GM23338 (cell line): ENCODE measurements around the gene UBE2G2. TPM values are rescaled to one million over a fixed set of nuclear protein-coding genes. Genes with fewer than 3 reads are reported as not detected.

Source experiments
- ATAC-seq: fragments of 200-7000 bp; cut with Tn5 transposase; 3 replicates; pipeline ENCODE4 v1.9.1; 2020
- DNase-seq: peaks from one replicate; pipeline ENCODE4 v3.0.0-alpha.2; 2015; ENCODE audit warnings: low spot score
- H2AFZ ChIP-seq: fragments of 200-600 bp; sonication (generic); 2 replicates; pipeline ENCODE4 v1.8.0; 2016; ENCODE audit warnings: antibody characterized with exemption, mild to moderate bottlenecking, moderate library complexity
- H3F3A ChIP-seq: fragments of 200-600 bp; sonication (generic); replicated peaks from 2 replicates; pipeline ENCODE4 v1.8.0; 2017; ENCODE audit warnings: antibody characterized with exemption, mixed run types, low read depth
- H3K27ac ChIP-seq: fragments of 200-600 bp; sonication (generic); 2 replicates; pipeline ENCODE4 v1.6.1; 2016; ENCODE audit warnings: low read depth
- H3K27me3 ChIP-seq: fragments of 200-600 bp; sonication (generic); 2 replicates; pipeline ENCODE4 v1.8.0; 2016; ENCODE audit warnings: mild to moderate bottlenecking, mixed run types, moderate library complexity; ENCODE audit not compliant: insufficient read depth
- H3K36me3 ChIP-seq: fragments of 200-600 bp; sonication (generic); 2 replicates; pipeline ENCODE4 v1.8.0; 2016; ENCODE audit warnings: mild to moderate bottlenecking; ENCODE audit not compliant: insufficient read depth
- H3K4me1 ChIP-seq: fragments of 200-600 bp; sonication (generic); 2 replicates; pipeline ENCODE4 v1.8.0; 2016; ENCODE audit warnings: mild to moderate bottlenecking, moderate library complexity; ENCODE audit not compliant: insufficient read depth
- H3K4me2 ChIP-seq: fragments of 200-600 bp; sonication (generic); 2 replicates; pipeline ENCODE4 v1.7.1; 2017; ENCODE audit warnings: mixed run types
- H3K4me3 ChIP-seq: fragments of 200-600 bp; sonication (generic); 2 replicates; pipeline ENCODE4 v1.6.1; 2016; ENCODE audit warnings: mixed run types
- H3K79me2 ChIP-seq: fragments of 200-600 bp; sonication (generic); replicated peaks from 2 replicates; pipeline ENCODE4 v1.8.0; 2017; ENCODE audit warnings: mild to moderate bottlenecking; ENCODE audit not compliant: insufficient read depth
- H3K9me2 ChIP-seq: fragments of 200-600 bp; sonication (generic); 2 replicates; pipeline ENCODE4 v1.8.0; 2017; ENCODE audit not compliant: insufficient read depth
- H4K20me1 ChIP-seq: fragments of 200-600 bp; sonication (generic); replicated peaks from 2 replicates; pipeline ENCODE4 v1.8.0; 2017; ENCODE audit warnings: mild to moderate bottlenecking; ENCODE audit not compliant: insufficient read depth
- H3K27ac Mint-ChIP-seq: 2 replicates; pipeline ENCODE4 v1.8.0; 2020; ENCODE audit warnings: inconsistent platforms, mild to moderate bottlenecking, moderate library complexity, mixed read lengths
- H3K27me3 Mint-ChIP-seq: 3 replicates; pipeline ENCODE4 v1.8.0; 2022; ENCODE audit warnings: low read depth, mild to moderate bottlenecking, moderate library complexity, mixed read lengths, inconsistent platforms; ENCODE audit not compliant: insufficient read depth, poor library complexity
- H3K36me3 Mint-ChIP-seq: 3 replicates; pipeline ENCODE4 v1.8.0; 2021; ENCODE audit warnings: low read depth, mild to moderate bottlenecking, inconsistent platforms, moderate library complexity, mixed read lengths
- H3K4me1 Mint-ChIP-seq: 3 replicates; pipeline ENCODE4 v1.8.0; 2020; ENCODE audit warnings: mild to moderate bottlenecking, inconsistent platforms, mixed read lengths
- H3K4me3 Mint-ChIP-seq: 3 replicates; pipeline ENCODE4 v1.8.0; 2021; ENCODE audit warnings: moderate library complexity, mild to moderate bottlenecking, inconsistent platforms, mixed read lengths
- H3K9me3 Mint-ChIP-seq: 3 replicates; pipeline ENCODE4 v1.8.0; 2020; ENCODE audit warnings: moderate library complexity, mild to moderate bottlenecking, inconsistent platforms, mixed read lengths
- CREB1 ChIP-seq: fragments of 250-450 bp; sonication (Bioruptor Pico); IDR thresholded peaks from 2 replicates; pipeline ENCODE4 v1.5.0; 2020; ENCODE audit warnings: low read depth, mild to moderate bottlenecking, moderate library complexity
- CTCF ChIP-seq, 2 experiments: fragments of 200-600 bp in 1 of 2; sonication (generic) in 1 of 2; conservative IDR thresholded peaks; 2 replicates each; pipeline versions ENCODE4 v1.5.1 to v1.6.1; 2016 to 2017; ENCODE audit warnings: antibody characterized with exemption in 2 of 2, low read depth in 2 of 2, mild to moderate bottlenecking in 2 of 2, moderate library complexity in 1 of 2
- ETS1 ChIP-seq: IDR thresholded peaks from 2 replicates; pipeline ENCODE4 v1.6.1; 2016; ENCODE audit warnings: antibody characterized with exemption
- EZH2 ChIP-seq: fragments of 200-600 bp; sonication (generic); IDR thresholded peaks from one replicate; pipeline ENCODE4 v1.8.0; 2017; ENCODE audit warnings: antibody characterized with exemption, mild to moderate bottlenecking, low read depth; ENCODE audit not compliant: unreplicated experiment
- EZH2phosphoT487 ChIP-seq: fragments of 200-600 bp; sonication (generic); IDR thresholded peaks from one replicate; pipeline ENCODE4 v1.8.1; 2018; ENCODE audit warnings: antibody characterized with exemption; ENCODE audit not compliant: unreplicated experiment
- JUNB ChIP-seq: IDR thresholded peaks from one replicate; pipeline ENCODE4 v1.6.1; 2016; ENCODE audit warnings: antibody characterized with exemption; ENCODE audit not compliant: unreplicated experiment
- NANOG ChIP-seq: IDR thresholded peaks from 2 replicates; pipeline ENCODE4 v1.6.1; 2016; ENCODE audit warnings: antibody characterized with exemption, borderline replicate concordance
- POLR2AphosphoS5 ChIP-seq: IDR thresholded peaks from 2 replicates; pipeline ENCODE4 v1.6.1; 2016; ENCODE audit warnings: antibody characterized with exemption, low read depth
- REST ChIP-seq: IDR thresholded peaks from one replicate; pipeline ENCODE4 v1.6.1; 2018; ENCODE audit warnings: antibody characterized with exemption; ENCODE audit not compliant: unreplicated experiment
- STAT1 ChIP-seq: IDR thresholded peaks from one replicate; pipeline ENCODE4 v1.6.1; 2016; ENCODE audit warnings: antibody characterized with exemption; ENCODE audit not compliant: unreplicated experiment
- ZNF114 ChIP-seq: fragments of 250-450 bp; sonication (Bioruptor Pico); IDR thresholded peaks from 2 replicates; pipeline ENCODE4 v1.5.0; 2020; ENCODE audit warnings: mild to moderate bottlenecking, moderate library complexity
- ZNF331 ChIP-seq: fragments of 250-450 bp; sonication (Bioruptor Pico); IDR thresholded peaks from 2 replicates; pipeline ENCODE4 v1.5.0; 2020; ENCODE audit warnings: low read depth, mild to moderate bottlenecking, moderate library complexity
- ZNF462 ChIP-seq: fragments of 250-450 bp; sonication (Bioruptor Pico); IDR thresholded peaks from 2 replicates; pipeline ENCODE4 v1.5.0; 2020; ENCODE audit warnings: mild to moderate bottlenecking, moderate library complexity
- polyA plus RNA-seq: library from polyadenylated mRNA; unstranded; fragments of >200 nt; fragmentation: Nextera tagmentation; extraction: Ambion mirVana; gene quantifications from 2 replicates; pipeline ENCODE4 v1.2.1, GENCODE V29; 2016
- total RNA-seq: library from RNA; depleted of rRNA; stranded (reverse); fragments of >200 nt; shearing (Covaris generic); gene quantifications from 2 replicates; pipeline ENCODE4 v1.2.3, GENCODE V29; 2014

Gene UBE2G2
- total and polyA plus RNA-seq, 2 experiments from 2014 or later, result 66.4 to 100 TPM

- Histone ChIP-seq H3K9me2 (no peaks in the 10 kb centered on the region), H3K4me2 (no peak overlapping the region)
- H3K36me3 Mint-ChIP-seq, result no peaks in the 10 kb centered on the region
Measured at GRCh38 chr21:44761747-44762208, 39.8 kb downstream of the UBE2G2 start.

More at GRCh38 chr21:44761747-44762208, 39.8 kb downstream of the UBE2G2 start:
- H3K27me3 ChIP-seq, result no peaks in the 10 kb centered on the region
- no peak overlapping the region for H2AFZ ChIP-seq
- H3K4me3 ChIP-seq, result no peak overlapping the region
- no peak for TF ChIP-seq ZNF462 (CRISPR knock-in tag)
- no peak for TF ChIP-seq CTCF (conservative IDR thresholded peaks at IDR 0.05; ENCODE audit: low read depth in 2 of 2)
- TF ChIP-seq EZH2phosphoT487, result no peak
- TF ChIP-seq NANOG, result no peak
- no peak for TF ChIP-seq STAT1
- TF ChIP-seq REST, result no peak
- no peak for TF ChIP-seq POLR2AphosphoS5
- no peak for TF ChIP-seq ZNF114
- no peak for TF ChIP-seq ETS1
- no peak for TF ChIP-seq CREB1 (CRISPR knock-in tag)
- TF ChIP-seq ZNF331 (CRISPR knock-in tag), result no peak
- no peak for TF ChIP-seq EZH2
- no peak for TF ChIP-seq JUNB
- H3K27ac ChIP-seq, result no peak overlapping the region
- no peak for DNase-seq
- Mint-ChIP-seq H3K27me3 (peaks cover 8% of the 10 kb centered on the region), H3K27ac (no peak overlapping the region), H3K9me3 (peaks cover 3% of the 10 kb centered on the region; the same call in 2 of the 3 replicates), H3K4me1 (peaks cover 37% of the 10 kb centered on the region), H3K4me3 (no peak overlapping the region)
- no peaks in the 10 kb centered on the region for H4K20me1 ChIP-seq
- no peak for ATAC-seq
- no peaks in the 10 kb centered on the region for H3F3A ChIP-seq
- H3K4me1 ChIP-seq, result no peaks in the 10 kb centered on the region; the same call in 1 of the 2 replicates
- no peaks in the 10 kb centered on the region for H3K79me2 ChIP-seq
- H3K36me3 ChIP-seq, result no peaks in the 10 kb centered on the region
